Measurements from ENCODE around the gene PPP2R3C. TPM values are rescaled to one million over a fixed set of nuclear protein-coding genes. Genes with fewer than 3 reads are reported as not detected.
"Not testable (repeated sequence)": the region's sequence is repeated elsewhere in the genome, so short reads cannot be mapped to it uniquely, and the experiment has no call there.

PPP2R3C gene
- total RNA-seq (2014; rRNA removed; shearing (Covaris generic)): 53.9 and 57.6 TPM in 2 replicates
- 21.6 and 27.8 TPM in 2 replicates for polyA plus RNA-seq (2015; cell fraction: cytosol; rRNA removed)
- polyA plus RNA-seq (2015; cell fraction: nucleus; rRNA removed): 27.7 and 31.0 TPM in 2 replicates

DNA sequence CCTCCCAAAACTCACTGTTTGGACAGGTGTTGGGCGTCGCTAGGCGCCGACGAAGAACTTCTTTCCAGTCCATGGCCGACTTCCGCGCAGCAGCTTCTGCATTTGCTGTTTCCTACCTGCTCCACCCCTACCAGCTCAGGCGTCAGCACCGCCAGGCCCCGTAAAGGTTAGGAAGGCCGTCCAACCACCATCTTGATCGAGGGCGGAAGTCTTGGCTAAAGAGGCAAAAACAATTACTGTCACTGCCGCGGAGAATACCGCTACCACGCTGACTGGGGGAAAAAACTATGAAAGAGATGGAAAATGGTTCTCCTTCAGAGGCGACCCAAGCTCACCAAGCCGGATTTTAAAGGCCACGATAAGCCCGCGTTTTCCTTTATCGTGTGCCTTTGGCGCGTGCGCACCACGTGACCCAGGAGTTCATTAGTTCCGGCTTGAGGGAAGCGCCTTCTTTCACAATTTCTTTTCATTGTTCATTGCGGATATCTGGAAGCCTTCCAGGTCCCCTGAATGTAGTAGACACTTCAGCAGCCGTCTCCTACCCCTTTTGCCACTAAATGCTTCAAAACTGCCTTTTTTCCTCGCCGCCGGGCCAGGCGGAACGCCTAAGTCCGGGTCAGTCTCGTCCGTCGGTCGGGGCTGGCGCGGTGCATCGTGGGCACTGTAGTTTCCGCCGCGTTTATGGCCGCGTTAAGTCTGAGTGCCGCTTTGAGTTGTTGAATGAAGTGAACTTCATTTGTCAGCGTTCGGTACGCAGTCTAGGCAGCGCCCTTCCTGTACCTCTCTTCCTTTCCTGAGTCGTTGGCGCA is at the start of gene PPP2R3C, which contains the start of gene PRORP:
Gene PPP2R3C, minus strand, starts transcription at position 104 of the 809 bp plus-strand sequence. Its CDS starts 31 bp downstream, at position 73.
Gene PRORP, plus strand, starts transcription at position 666 of the 809 bp plus-strand sequence. CDS start 694 bp downstream, outside the sequence.
- DNase-seq (ENCODE audit: low read depth, low spot score): peak; percentile 89
- in situ Hi-C loops (cut with HindIII; ENCODE audit: low pct_unique_long_range_greater_than_20kb, low sequenced_read_pairs): no loop called here

DNA sequence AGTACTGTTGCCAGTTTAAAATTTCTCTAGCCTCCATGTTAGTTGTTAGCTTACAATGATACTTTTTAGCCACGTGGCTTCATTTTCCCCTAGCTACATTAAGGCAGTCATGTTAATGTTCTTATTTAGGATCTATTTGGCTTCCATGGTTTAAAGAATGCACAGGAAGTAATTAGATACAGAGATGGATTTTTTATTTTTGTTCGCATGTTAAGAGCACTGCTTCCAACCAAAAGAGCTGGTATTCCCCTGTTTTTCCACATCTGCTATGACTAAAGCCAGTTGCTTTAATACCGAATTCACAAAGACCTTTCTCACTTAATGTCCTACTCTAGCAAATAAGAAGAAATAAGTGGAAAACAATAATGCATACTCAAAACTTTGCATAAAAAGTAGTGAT is 45.7 kb upstream of the PPP2R3C start:
- no peak for DNase-seq (ENCODE audit: low read depth, low spot score)
- in situ Hi-C loops (cut with HindIII; ENCODE audit: low pct_unique_long_range_greater_than_20kb, low sequenced_read_pairs): no loop called here

DNA sequence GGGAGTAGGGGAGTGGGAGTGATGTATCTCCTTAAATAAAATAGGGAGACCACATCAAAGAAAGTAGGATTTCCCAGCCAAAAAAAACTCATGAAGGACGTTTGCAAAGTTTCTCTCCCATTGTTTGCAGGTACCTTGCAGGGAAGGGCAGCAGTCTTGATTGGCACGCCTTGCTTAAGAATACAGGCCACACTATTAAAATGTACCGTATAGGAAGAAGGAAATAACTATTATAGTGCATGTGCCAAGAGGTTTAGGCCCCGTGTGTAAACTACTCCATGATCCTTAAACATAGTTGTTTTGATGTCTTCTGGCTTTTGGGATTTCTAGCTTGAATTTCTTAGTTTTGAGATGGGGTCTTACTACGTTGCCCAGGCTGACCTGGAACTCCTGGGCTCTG is 43.1 kb upstream of the PPP2R3C start:
- in situ Hi-C loops (cut with HindIII; ENCODE audit: low pct_unique_long_range_greater_than_20kb, low sequenced_read_pairs): no loop called here
- DNase-seq (ENCODE audit: low read depth, low spot score): no peak

DNA sequence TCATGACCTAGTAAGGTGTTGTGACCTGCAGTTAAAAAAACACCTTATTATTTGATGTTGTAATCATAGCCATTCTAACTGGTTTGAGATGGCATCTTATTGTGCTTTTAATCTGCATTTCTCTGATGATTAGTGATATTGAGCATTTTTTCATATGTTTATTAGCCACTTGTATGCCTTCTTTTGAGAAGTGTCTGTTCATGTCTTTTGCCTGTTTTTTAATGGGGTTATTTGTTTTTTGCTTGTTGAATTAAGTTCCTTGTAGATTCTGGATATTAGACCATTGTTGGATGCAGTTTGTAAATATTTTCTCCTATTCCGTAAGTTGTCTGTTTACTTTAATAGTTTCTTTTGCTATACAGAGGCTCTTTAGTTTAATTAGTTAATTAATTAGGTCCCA is 41.6 kb upstream of the PPP2R3C start:
- in situ Hi-C loops (cut with HindIII; ENCODE audit: low pct_unique_long_range_greater_than_20kb, low sequenced_read_pairs): no loop called here
- DNase-seq (ENCODE audit: low read depth, low spot score): no peak

DNA sequence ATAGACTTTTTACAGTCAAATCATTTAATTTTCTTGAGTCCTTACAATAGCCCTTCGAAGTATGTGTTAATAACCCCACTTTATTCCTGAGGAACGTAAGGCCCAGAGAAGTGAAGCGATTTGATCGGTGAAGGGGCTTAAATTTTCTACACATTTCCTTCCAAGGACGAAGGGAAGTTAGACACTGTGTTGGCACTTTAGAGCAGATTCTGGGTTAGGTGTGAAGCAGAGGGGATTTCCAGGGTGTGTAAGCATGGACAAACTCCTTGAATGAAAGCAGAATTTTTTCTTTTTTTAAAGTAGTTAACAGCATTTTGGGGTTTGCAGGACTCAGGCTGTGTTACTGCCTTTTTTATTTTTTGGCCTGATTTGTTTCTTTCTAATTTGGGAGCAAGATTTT is 39.4 kb upstream of the PPP2R3C start:
- no peak for DNase-seq (ENCODE audit: low read depth, low spot score)
- in situ Hi-C loops (cut with HindIII; ENCODE audit: low pct_unique_long_range_greater_than_20kb, low sequenced_read_pairs): no loop called here

DNA sequence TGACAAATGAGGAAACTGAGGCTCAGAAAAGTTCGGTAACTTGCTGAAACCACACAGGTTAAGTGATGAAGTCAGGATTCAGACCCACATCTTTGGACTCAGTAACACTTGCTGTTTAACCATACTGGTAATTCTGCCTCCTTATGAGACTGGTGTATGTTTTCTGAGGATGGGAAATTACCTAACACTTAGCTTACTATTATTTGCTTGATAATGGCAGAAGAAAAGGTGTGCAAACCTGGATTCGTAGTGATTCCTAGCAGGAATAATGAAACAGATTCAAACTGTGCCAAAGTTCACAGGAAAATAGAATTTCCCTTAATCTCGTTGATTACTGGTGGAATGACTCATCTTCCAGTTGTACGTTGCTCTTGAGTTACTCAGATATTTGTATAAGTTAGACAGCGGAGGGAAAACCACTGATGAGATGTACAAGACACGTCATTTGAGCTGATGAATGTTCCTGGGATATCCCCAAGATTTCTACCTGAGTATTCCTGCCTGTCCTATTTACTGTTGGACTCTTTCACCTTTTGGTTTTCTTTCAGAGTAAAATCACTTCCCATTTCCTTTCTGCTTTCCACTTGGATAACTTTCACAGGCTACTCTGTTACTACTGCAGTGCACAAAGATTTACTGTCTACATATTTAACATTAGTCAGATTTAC is 38.1 kb upstream of the PPP2R3C start:
- in situ Hi-C loops (cut with HindIII; ENCODE audit: low pct_unique_long_range_greater_than_20kb, low sequenced_read_pairs): no loop called here
- DNase-seq (ENCODE audit: low read depth, low spot score): no peak

DNA sequence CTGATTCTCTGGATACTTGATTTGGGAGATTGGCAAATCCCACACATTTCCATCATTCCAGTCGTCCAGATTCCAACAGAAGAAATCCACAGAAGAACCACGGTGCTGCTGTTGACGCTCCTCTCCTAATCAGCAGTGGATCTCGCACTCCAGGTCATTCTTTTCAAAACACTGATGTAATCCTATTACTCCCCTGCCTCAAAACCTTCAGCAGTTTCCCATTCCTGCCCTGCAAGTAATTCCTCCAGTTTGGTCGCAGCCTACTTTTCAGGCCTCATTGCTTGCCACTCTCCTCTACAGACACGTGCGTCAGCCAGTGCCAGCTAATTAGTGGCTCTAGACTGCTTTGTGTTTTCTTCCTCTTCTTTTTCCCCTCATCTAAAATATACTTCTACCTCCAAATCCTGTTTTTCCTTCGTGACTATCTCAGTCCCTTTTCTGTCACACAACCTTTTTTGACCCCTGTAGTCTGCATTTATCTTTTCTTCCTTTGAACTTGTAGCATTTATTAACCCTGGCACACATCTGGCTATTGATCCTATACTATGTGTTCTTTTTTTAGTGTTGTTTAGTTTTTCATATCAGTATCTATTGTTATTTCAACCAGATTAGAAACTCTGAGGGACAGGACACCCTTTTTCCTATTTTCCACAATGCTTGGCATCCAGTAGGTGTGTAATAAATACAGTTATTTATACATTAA is 37.3 kb upstream of the PPP2R3C start:
- no peak for DNase-seq (ENCODE audit: low read depth, low spot score)
- in situ Hi-C loops (cut with HindIII; ENCODE audit: low pct_unique_long_range_greater_than_20kb, low sequenced_read_pairs): no loop called here

DNA sequence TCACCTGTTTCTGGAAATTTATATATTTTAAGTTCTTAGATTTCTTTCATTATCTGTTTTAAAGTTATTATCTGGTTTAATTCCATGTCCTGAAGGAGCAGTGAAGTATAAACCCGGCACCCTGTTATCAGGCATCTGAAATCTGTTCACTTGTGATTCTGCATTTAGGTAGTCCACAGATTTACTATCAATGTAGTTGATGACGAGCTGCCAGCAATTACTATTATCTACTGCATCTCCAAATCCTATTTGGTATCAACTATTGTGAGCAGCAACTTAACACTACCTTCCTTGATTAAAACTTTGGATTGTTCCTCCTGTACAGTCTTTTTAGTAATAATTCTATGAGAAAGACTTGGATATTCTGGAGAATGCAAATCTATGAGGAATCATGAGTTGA is 36.7 kb upstream of the PPP2R3C start:
- DNase-seq (ENCODE audit: low read depth, low spot score): no peak
- in situ Hi-C loops (cut with HindIII; ENCODE audit: low pct_unique_long_range_greater_than_20kb, low sequenced_read_pairs): no loop called here

DNA sequence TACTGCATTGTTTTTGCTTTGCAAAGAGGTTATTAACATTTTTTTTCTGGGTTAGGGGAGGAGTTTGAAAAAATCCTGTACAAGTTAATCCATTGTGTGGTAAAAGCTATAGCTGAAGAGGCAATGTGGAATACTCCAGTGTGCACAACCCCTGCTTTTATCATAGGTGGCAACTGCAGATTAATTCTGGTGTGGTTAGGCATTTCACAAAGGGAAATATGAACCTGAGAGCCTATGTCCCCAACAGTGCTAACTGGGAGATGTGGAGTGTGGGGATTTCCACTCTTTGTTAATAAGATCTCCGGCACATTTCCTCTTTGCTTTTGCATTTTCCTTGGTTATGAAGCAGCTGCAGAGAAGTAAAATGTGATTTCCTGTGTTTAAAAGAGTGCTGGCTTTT is 34.2 kb upstream of the PPP2R3C start:
- in situ Hi-C loops (cut with HindIII; ENCODE audit: low pct_unique_long_range_greater_than_20kb, low sequenced_read_pairs): no loop called here
- DNase-seq (ENCODE audit: low read depth, low spot score): peak; percentile 14

DNA sequence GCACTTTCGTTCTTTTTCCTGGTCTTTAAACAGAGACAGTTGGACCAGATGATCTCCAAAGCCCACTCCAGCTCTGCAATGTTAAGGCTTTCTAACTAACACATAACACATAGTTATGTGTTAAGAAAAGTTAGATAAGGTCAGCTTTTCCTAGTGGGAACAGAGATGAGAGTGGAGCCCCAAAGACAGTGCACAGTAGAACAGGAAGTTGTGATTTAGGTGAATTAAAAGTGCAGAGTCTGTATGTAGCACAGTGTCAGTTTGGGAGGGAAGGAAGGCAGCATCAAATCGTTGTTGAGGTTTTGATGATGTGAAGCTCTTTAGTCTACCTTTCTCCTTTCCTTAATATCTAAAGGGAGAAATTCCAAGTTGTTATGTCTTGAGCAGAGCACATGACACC is 32.2 kb upstream of the PPP2R3C start:
- DNase-seq (ENCODE audit: low read depth, low spot score): no peak
- in situ Hi-C loops (cut with HindIII; ENCODE audit: low pct_unique_long_range_greater_than_20kb, low sequenced_read_pairs): no loop called here

DNA sequence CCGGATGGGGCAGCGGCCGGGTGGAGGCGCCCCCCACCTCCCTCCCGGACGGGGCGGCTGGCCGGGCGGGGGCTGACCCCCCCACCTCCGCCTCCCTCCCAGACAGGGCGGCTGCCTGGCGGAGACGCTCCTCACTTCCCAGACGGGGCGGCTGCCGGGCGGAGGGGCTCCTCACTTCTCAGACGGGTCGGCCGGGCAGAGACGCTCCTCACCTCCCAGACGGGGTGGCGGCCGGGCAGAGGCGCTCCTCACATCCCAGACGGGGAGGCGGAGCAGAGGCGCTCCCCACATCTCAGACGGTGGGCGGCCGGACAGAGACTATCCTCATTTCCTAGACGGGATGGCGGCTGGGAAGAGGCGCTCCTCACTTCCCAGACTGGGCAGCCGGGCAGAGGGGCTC is 30.7 kb upstream of the PPP2R3C start:
- in situ Hi-C loops (cut with HindIII; ENCODE audit: low pct_unique_long_range_greater_than_20kb, low sequenced_read_pairs); DNase-seq (ENCODE audit: low read depth, low spot score): not testable (repeated sequence)

DNA sequence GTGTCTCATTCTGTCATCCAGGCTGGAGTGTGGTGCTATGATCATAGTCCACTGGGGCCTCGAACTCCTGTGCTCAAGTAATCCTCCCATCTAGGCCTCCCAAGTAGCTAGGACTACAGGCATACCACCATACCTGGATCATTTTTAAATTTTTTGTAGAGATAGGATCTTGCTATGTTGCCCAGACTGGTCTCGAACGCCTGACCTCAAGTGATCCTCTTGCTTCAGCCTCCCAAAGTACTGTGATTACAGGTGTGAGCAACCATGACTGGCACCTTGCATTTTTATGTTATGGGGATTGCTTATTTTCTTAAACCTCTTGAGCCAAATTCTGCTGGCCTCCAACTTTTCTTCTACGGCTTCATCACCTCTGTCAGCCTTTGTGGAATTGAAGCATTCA is 27.4 kb upstream of the PPP2R3C start:
- no peak for DNase-seq (ENCODE audit: low read depth, low spot score)
- in situ Hi-C loops (cut with HindIII; ENCODE audit: low pct_unique_long_range_greater_than_20kb, low sequenced_read_pairs): no loop called here

DNA sequence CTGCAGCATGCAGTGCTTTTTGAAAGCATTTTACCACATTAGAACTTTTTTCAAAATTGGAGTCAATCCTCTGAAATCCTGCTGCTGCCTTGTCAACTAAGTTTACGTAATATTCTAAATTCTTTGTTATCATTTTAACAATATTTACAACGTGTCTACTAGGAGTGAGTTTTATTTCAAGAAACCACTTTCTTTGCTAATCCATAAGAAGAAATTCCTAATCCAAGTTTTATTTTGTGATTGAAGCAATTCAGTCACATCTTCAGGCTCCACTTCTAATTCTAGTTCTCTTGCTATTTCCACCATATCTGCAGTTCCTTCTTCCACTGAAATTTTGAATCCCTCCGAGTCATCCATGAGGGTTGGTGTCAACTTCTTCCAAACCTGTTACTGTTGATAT is 25.9 kb upstream of the PPP2R3C start:
- in situ Hi-C loops (cut with HindIII; ENCODE audit: low pct_unique_long_range_greater_than_20kb, low sequenced_read_pairs): no loop called here
- DNase-seq (ENCODE audit: low read depth, low spot score): no peak

DNA sequence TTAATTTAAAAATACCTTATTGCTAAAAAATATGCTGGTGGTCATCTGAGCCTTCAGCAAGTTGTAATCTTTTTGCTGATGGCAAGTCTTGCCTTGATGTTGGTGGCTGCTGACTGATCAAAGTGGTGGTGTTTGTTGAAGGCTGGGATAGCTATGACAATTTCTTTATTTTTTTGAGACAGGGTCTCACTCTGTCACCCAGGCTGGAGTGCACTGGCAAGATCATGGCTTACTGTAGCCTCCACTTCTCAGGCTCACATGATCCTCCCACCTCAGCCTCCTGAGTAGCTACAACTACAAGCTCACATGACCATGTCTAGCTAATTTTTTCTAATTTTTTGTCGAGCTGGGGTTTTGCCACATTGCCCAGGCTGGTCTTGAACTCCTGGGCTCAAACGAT is 25.4 kb upstream of the PPP2R3C start:
- no peak for DNase-seq (ENCODE audit: low read depth, low spot score)
- in situ Hi-C loops (cut with HindIII; ENCODE audit: low pct_unique_long_range_greater_than_20kb, low sequenced_read_pairs): no loop called here

DNA sequence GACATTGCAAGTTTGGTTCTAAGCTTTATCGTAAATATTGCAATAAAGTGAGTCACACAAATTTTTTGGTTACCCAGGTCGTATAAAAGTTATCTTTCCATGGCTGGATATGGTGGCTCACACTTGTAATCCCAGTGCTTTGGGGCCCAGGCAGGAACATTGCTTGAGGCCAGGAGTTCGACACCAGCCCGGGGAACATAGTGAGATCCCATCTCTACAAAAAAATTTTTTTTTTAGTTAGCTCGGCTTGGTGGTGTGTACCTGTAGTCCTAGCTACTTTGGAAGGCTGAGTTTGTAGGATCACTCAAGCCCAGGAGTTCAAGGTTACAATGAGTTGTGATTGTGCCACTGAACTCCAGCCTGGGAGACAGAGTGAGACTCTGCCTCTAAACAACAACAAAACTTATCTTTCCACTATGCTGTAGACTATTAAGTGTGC is 24.9 kb upstream of the PPP2R3C start:
- in situ Hi-C loops (cut with HindIII; ENCODE audit: low pct_unique_long_range_greater_than_20kb, low sequenced_read_pairs): no loop called here
- no peak for DNase-seq (ENCODE audit: low read depth, low spot score)

DNA sequence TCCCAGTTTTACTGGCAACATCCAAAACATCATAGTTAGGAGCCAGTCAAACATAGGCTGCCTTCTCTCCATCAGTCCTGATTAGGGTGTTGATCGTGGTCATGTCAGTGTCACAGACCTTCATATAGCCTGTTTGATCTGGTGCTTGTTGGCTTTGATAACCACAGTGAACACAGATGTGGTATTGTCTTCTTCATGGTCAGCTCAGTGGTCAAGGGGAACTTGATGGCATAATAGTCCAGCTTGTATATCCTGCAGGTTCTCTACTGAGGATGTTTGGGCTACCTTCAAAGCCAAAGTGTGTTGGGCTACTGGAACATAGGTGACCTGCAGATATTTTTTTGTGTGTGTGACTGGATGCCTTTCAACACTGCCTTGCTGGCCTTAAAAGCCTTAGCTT is 22.2 kb upstream of the PPP2R3C start:
- no peak for DNase-seq (ENCODE audit: low read depth, low spot score)
- in situ Hi-C loops (cut with HindIII; ENCODE audit: low pct_unique_long_range_greater_than_20kb, low sequenced_read_pairs): no loop called here

DNA sequence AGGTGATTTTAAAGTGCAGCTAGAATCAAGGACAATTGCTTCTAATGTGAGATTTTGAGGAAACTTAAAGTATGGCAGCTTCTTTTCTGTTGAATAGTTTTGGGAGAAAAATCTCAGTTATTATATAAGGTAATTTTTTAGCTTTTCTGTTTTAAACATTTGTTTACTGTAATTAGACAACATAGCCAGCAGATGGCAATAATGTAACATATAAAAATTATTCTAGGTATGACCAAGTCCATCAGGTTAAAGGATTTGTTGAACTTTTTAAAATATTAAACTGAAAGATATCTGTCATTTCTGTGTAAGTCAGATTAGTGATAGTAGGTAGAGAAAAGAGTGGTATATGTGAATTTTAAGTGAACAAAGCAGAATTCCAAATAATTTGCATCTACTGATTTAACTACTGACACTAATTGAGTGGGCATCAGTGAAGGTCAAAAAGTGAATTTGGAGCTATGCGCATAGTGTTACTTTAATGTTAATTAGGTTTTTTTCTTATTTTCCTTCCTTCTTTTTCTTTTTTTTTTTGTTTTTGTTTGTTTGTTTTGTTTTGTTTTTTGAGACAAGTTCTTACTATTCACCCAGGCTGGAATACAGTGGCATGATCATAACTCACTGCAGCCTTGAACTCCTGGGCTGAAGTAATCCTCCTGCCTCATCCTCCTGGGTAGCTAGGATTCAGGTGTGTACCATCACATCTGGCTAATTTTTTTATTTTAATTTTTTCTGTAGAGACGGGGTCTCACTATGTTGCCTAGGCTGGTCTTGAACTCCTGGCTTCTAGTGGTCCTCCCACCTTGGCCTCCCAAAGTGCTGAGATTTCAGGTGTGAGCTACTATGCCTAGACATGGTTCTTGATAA is 19.2 kb upstream of the PPP2R3C start:
- in situ Hi-C loops (cut with HindIII; ENCODE audit: low pct_unique_long_range_greater_than_20kb, low sequenced_read_pairs): no loop called here
- no peak for DNase-seq (ENCODE audit: low read depth, low spot score)
